Skin of body (tissue), 2 donors: Measurements from ENCODE around the gene SUPT5H. TPM values are rescaled to one million over a fixed set of nuclear protein-coding genes. Genes with fewer than 3 reads are reported as not detected.

ENCODE experiments used
- DNase-seq: peaks from one replicate; lab custom pipeline; 2025; lab: John Stamatoyannopoulos, UW
- total RNA-seq: library from RNA; depleted of rRNA; stranded (reverse); fragments of >200 nt; gene quantifications from one replicate; pipeline ENCODE4 v1.2.3, GENCODE V29; 2014

SUPT5H gene
- total RNA-seq, 1 donor from 2014 or later = 32.9 TPM

DNA sequence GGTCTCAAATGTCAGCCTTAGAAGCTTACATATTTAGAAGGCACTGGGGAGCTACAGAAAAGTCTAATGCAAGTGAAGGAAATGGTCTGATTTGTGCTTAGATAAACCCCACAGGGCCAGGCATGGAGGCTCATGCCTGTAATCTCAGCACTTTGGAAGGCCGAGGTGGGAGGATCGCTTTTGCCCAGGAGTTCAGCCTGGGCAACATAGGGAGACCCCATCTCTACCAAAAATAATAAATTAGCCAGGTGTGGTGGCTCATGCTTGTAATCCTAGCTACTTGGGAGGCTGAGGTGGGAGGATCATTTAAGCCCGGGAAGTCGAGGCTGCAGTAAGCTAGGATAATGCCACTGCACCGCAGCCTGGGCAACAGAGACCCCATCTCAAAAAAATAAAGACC lies 50.7 kb downstream of the SUPT5H start:
- no peak for DNase-seq

DNA sequence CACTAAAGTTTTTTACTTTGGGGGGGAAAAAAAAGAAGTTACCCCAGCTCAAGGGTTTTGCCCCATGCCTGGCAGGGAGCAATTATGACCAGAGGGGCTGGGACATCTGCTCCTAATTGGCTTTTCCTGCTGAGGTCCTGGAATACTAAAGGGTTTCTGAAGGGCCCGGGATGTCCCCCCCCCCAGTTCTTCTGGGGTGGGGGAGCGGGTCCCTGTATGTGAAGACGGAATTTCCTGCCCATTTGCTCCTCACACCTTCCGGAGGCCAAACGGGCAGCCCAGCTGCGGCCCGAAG lies 52.3 kb downstream of the SUPT5H start:
- no peak for DNase-seq

DNA sequence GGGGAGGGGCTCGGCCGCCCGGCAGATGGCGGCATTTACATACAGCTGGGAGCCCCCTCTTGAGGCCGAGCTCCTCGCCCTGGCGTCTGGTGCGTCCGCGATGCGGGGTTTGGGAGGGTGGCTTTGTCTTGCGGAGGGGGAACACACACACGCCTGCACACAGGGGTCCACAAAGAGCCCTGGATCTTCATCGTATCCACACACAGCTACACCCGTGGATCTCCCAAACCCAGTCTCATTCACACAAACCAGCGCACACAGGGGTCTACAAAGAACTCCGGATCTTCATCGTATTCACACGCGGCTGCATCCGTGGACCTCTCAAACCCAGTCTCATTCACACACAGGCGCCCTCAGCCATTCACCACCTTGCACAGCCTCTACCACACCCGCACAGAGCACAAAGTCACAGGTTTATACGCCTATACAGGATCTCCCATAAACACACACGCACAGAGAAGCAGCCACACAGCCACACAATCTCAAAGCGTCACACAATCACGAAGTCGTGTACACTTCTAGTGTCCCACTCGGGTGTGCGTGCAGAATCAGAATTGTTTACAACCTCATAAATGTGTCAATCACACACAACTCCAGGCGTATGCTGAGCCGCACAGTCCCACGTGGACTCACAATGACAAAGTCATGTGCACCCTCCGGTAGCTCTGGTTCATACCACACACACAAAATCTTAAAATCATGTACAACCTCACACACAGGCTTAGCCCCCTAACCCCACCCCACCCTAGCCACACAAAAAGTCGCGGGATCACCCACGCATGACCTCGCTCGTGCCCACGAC lies 52.8 kb downstream of the SUPT5H start:
- DNase-seq = no peak

DNA sequence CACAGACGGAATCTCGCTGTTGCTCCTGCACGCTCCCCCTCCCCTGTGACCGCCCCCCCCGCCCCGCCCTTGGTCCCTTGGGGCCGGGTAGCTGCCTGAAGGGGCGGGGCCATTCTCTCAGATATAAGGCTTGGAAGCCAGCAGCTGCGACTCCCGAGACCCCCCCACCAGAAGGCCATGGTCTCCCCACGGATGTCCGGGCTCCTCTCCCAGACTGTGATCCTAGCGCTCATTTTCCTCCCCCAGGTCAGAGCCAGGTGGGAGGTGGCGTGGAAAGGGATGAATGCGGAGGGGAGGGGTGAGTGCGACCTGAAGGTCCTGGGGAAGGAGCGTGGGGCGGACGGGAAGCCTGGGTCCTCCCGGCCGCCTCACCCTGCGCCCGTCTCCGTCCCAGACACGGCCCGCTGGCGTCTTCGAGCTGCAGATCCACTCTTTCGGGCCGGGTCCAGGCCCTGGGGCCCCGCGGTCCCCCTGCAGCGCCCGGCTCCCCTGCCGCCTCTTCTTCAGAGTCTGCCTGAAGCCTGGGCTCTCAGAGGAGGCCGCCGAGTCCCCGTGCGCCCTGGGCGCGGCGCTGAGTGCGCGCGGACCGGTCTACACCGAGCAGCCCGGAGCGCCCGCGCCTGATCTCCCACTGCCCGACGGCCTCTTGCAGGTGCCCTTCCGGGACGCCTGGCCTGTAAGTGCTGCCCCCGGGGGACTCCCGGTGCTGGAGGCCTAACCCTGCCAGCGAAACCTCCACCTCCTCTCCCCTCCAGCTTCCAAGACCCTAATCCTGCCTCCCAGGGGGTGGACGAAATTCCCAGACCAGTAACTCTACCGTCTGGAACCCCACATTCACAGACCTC lies 53.6 kb downstream of the SUPT5H start, which contains the start of gene DLL3:
DLL3 (plus strand) TSS at position 150 of the 845 bp plus-strand sequence; CDS start at position 178, 28 bp downstream.
- DNase-seq = no peak

DNA sequence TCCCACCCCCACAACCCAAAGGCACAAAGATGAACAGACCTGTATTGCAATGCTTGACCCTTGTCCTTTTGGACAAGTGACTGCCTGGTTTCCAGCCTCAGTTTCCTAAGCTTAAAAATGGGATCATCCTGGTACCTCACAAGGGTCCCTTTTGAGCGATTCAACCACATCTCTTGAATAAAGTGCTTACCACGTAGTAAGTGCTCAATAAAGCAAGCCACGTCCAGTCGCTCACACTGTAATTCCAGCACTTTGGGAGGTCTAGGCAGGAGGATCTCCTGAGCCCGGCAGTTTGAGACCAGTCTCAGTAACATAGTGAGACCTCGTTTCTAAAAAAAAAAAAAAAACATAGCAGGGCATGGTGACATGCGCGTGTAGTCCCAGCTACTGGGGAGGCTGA lies 54.5 kb downstream of the SUPT5H start:
- no peak for DNase-seq

DNA sequence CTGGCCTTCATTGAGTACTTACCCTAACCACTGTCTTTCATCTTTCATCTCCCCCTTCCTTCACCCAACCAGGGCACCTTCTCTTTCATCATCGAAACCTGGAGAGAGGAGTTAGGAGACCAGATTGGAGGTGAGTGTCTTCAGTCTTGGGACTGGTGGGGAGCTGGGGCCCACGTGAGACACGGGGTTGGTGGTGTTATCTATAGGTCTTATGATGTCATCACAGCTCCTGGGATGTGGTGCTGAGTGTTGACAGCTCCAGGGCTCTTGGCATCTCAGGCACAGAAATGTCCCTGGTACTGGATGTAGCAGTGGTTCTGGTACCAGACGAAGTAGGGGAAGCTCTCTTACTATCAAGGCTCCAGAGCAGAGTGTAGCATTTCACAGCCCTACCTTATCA lies 55.2 kb downstream of the SUPT5H start:
- no peak for DNase-seq

DNA sequence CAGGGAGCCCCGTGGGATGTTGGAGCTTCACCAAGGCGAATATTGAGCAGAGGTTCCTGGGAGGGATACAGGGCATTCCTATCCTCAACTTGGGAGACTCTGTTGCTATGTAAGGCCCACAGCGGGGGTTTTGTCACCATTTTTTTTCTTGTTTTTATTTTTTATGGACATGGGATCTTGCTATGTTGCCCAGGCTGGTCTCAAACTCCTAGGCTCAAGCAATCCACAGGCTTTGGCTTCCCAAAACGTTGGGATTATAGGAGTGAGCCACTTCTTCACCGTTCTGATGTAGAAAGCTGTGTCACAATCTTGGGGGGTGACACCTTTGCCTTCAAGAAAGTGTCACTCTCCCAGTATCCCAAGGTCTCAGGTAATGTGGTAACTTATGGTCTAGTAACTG lies 56.0 kb downstream of the SUPT5H start:
- DNase-seq = no peak

DNA sequence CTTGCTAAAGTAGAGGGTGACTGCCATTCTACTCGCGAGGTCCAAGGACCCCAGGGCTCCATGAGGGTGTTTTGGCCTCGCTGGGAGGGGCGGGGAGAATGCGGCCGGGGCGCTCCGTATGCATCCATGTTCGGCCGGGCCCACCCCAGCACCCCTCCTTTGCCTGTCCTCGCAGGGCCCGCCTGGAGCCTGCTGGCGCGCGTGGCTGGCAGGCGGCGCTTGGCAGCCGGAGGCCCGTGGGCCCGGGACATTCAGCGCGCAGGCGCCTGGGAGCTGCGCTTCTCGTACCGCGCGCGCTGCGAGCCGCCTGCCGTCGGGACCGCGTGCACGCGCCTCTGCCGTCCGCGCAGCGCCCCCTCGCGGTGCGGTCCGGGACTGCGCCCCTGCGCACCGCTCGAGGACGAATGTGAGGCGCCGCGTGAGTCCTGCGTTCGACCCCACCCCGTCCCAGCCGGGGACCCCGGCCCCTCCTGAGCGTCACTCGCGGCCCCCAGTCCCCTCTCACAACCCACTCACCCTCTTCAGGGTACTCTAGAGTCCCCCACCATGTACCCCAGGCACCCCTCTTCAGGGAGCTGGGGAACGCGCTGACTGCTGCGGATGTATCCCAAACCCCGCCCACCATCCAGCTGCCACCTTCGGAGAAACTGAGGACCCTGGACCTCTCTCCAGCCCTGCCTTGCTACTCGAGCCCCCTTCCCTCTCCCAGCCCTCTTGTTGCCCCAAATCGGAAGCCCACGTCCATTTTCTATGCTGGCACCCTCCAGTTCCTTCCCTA lies 57.4 kb downstream of the SUPT5H start:
- DNase-seq = no peak

DNA sequence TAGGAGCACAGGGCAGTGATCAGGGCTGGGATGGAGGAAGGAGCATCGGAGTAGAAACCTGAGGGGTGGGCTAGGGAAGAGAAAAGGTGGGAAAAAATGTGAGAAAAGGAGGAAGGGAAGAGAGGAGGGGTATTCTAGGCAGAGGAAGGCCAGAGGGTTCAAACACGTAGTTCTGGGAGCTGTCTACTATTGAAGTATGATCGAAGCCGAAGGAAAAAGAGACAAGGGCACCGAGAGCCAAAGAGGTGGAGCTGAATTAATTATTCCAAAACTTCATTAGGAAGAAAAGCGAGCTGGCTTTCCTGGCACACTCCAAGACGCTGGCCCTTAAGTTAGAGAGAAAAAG lies 61.2 kb downstream of the SUPT5H start:
- DNase-seq = no peak

DNA sequence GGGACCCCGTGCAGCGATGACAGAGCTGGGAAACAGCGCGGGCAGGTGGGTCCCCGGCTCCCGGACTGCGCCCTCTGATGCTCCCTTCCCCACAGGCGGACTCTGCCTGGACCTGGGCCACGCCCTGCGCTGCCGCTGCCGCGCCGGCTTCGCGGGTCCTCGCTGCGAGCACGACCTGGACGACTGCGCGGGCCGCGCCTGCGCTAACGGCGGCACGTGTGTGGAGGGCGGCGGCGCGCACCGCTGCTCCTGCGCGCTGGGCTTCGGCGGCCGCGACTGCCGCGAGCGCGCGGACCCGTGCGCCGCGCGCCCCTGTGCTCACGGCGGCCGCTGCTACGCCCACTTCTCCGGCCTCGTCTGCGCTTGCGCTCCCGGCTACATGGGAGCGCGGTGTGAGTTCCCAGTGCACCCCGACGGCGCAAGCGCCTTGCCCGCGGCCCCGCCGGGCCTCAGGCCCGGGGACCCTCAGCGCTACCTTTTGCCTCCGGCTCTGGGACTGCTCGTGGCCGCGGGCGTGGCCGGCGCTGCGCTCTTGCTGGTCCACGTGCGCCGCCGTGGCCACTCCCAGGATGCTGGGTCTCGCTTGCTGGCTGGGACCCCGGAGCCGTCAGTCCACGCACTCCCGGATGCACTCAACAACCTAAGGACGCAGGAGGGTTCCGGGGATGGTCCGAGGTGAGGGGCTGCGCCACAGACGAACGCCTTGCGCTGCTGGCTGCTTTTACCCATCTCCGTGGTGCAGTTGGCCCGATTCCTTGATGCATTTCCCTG lies 61.7 kb downstream of the SUPT5H start:
- DNase-seq = no peak

DNA sequence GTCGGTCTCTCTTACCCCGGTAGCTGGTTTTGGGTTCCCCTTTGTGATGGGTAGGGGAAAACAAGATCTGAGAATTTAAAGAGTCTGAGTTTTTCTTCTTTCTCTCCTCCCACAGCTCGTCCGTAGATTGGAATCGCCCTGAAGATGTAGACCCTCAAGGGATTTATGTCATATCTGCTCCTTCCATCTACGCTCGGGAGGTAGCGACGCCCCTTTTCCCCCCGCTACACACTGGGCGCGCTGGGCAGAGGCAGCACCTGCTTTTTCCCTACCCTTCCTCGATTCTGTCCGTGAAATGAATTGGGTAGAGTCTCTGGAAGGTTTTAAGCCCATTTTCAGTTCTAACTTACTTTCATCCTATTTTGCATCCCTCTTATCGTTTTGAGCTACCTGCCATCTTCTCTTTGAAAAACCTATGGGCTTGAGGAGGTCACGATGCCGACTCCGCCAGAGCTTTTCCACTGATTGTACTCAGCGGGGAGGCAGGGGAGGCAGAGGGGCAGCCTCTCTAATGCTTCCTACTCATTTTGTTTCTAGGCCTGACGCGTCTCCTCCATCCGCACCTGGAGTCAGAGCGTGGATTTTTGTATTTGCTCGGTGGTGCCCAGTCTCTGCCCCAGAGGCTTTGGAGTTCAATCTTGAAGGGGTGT lies 62.5 kb downstream of the SUPT5H start:
- DNase-seq = no peak

DNA sequence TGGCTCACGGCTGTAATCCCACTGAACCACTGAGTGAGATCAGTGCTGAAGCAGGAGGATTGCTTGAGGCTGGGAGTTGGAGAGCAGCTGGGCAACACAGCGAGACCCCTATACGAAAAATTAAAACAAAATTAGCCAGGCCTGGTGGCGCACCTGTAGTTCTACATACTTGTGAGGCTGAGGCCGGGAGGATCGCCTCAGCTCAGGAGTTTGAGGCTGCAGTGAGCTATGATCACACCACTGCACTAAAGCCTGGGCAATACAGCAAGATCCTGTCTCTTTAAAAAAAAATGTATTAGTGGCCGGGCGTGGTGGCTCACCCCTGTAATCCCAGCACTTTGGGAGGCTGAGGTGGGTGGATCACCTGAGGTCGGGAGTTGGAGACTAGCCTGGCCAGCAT lies 63.2 kb downstream of the SUPT5H start:
- no peak for DNase-seq

DNA sequence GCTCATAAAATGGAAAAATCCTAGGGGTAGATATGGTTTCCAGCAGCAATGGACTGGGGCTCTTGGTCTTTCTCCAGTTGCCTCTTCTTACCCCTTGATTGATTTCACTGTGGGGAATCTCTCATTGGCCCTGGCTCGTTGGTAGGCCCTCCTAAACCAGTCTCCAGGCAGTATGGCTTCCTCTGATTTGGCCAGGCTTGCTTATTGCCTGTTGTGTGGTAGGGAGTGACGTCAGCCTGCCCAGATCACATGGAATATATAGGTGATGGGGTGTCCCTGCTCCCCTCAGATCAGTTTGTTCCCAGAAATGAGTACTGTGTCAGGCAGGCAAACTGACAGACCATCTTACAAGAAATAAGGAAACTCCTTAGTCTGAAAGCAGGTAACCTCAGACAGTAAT lies 63.9 kb downstream of the SUPT5H start:
- no peak for DNase-seq

DNA sequence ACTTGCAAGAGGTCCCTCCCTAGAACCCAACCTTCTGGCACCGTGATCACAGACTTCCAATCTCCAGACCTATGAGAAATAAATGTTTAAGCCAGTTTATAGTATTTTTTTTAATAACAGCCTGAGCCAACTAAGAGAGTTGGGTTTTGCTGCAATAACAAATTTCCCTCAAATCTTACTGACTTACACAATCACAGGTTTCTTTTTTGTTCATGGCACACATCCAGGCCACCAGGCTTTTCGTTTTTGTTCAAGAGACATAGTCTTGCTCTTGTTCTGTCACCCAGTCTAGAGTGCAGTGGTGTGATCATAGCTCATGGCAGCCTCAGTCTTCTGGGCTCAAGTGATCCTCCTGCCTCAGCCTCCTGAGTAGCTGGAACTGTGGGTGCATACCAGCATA lies 67.6 kb downstream of the SUPT5H start:
- no peak for DNase-seq

DNA sequence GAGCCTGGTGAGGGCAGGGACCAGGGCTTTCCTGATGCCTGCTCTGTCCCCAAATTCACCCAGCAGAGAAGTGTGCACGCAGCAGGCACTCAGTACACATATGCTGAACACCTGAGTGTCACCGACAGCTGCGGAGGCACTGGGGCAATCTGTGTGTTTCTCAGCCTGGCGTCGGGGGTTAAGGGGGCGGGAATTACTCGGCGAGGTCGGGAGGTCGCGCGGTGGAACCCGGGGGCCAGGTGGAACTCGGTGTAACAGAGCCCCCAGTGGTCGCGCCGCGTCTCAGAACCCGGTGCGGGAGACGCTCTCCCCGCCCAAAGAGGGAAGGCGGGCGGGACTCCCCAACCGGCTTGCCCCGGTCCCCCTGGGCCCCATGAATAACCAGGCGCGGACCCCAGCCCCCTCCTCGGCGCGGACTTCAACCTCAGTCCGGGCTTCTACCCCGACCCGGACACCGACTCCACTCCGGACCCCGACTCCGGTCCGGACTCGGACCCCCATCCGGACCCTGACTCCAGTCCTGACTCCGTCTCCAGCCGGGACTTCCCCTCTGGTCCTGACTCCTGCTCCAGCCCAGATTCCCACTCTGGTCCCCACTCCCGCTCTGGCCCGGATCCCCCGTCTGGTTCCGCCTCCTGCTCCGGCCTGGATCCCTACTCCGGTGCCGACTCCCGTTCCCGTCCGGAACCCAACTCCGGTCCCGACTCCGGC lies 69.6 kb downstream of the SUPT5H start, which contains the start of gene SELENOV:
SELENOV (plus strand) TSS at position 300 of the 711 bp plus-strand sequence; CDS start at position 374, 74 bp downstream.
- no peak for DNase-seq

DNA sequence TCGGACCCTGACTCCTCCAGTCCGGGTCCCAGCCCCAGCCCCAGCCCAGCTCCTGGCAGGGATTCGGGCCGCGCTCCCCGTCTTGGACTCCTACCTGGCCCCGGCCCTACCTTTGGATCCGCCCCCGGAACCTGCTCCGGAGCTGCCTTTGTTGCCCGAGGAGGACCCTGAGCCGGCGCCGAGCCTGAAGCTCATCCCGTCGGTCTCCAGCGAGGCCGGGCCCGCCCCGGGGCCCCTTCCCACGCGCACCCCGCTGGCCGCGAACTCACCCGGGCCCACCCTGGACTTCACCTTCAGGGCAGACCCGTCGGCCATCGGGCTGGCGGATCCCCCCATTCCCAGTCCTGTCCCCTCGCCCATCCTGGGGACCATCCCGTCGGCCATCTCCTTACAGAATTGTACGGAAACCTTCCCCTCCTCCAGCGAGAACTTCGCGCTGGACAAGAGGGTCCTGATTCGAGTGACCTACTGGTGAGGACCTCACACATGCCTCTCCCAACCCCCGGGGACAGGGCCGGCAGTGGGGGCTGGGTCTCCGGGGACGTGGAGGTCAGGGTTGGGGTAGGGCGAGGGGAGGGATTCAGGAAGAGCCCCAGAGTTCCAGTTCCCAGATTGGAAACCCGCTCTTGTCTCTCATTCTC lies 70.3 kb downstream of the SUPT5H start:
- no peak for DNase-seq

DNA sequence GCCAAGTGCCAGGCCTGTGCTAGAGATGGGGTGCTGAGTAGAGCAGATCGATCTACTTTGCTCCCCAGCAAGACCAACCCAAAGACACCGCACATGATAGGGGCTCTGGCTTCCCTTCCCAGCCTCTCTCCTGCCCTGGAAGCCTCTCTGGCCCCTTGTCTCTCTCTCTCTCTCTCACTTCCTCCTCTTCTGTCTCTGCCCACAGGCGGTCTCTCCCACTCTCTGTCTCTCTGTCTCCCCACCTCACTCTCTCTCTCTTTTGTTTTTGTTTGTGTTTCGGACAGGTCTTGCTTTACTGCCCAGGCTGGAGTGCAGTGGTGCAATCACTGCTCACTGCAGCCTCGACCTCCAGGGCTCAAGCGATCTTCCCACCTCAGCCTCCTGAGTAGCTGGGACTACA lies 70.9 kb downstream of the SUPT5H start:
- no peak for DNase-seq

DNA sequence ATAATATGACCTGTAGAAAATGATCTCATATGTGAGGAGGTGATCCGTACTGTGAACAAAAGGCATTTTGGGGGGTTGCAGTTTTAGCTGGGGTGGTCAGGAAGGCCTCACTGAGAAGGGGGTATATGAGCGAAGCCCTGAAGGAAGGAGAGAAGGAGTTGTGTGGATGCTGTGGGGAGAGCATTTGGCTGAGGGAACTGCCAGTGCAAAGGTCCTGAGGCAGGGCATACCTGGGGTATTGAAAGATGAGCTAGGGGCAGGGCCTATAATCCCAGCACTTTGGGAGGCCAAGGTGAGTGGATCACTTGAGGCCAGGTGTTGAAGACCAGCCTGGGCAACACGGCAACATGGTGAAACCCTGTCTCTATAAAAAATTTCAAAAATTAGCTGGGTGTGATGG lies 72.0 kb downstream of the SUPT5H start:
- DNase-seq = no peak

DNA sequence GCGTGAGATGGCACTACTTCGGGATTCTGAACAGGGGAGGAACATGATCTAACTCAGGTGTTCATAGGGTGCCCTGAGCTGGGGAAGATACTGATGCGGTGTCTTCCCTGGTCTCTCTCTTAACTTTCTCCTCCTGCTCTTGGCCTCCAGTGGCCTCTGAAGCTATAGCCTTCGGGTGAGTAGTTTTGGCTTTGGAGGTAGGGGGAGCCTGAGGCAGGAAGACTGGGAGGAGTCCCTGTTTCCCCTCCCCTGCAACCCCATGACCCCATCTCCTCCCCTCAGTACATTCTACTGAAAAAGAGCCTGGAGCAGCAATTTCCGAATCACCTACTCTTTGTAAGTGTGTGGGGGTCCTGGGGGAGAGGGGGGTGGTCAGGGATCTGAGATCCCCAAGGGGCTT lies 73.1 kb downstream of the SUPT5H start:
- no peak for DNase-seq

DNA sequence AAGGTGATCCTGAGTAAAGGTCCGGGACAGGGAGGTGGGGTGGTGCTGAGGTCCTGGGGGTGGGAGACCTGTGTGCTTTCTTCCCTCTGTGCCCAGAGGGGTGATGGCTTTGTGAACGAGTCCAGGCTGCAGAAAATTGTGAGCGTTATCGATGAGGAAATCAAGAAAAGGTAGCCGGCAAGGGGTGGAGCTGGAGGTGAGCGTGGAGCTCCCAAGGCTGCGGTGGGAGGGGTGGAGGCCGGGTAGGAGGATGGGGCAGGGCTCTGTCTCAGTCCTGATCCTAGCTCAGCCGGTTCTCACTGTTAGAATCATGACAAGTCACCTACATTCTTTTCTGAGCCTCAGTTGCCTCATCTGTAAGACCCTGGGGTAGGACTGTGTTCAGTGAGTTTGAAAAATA lies 73.6 kb downstream of the SUPT5H start:
- no peak for DNase-seq
